ENCODE data around the gene YY1. TPM values are rescaled to one million over a fixed set of nuclear protein-coding genes. Genes with fewer than 3 reads are reported as not detected.
A peak's percentile ranks its signal among the peaks of the same experiment; 100 is the strongest.

The YY1 gene
- total and polyA plus RNA-seq, 7 donors: 26.7 to 61.5 (median 53.9) TPM

DNA sequence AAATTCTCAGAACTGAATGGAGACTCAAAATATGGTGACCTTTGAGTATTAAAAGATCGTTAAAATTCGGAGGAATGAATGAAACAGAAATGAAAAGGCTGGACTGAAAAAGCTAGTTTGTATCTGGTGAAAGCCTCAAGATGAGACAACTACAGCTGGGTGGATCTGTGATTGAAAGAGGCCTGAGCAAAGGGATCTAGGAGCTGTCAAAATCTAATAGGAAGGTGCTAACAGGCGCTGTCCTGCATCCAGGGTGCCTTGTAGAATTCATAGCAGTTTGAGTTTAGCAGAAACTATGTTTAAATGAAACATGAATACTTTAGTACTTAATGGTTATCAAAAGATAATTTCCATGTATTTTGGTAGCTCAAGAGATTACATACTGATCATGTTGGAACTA lies 2.3 kb downstream of the YY1 start:
- Histone ChIP-seq H3K4me1 (peaks cover 0 to 64% (median 61%) of the 10 kb centered on the region in 4 donors), H3K27ac (peak overlapping the region; percentile 93 to 100 (median 98))

GRCh38 chr14:100243020-100243419 lies 4.1 kb downstream of the YY1 start:
- 77 to 84% methylated on average over 3 of the region's 3 CpGs for WGBS, 2 donors
- Histone ChIP-seq H3K9me3 (no peaks in the 10 kb centered on the region), H3K36me3 (no peaks in the 10 kb centered on the region), H3K4me1 (peaks cover 0 to 66% (median 62%) of the 10 kb centered on the region in 4 donors), H3K4me3 (no peak overlapping the region), H3K27ac (peak overlapping the region in 3 of 4 donors; percentile 93 to 100 (median 99)), H3K27me3 (no peaks in the 10 kb centered on the region)
- intact Hi-C loops (cut with DNase I): no loop called here
- TF ChIP-seq, protein P1, sequence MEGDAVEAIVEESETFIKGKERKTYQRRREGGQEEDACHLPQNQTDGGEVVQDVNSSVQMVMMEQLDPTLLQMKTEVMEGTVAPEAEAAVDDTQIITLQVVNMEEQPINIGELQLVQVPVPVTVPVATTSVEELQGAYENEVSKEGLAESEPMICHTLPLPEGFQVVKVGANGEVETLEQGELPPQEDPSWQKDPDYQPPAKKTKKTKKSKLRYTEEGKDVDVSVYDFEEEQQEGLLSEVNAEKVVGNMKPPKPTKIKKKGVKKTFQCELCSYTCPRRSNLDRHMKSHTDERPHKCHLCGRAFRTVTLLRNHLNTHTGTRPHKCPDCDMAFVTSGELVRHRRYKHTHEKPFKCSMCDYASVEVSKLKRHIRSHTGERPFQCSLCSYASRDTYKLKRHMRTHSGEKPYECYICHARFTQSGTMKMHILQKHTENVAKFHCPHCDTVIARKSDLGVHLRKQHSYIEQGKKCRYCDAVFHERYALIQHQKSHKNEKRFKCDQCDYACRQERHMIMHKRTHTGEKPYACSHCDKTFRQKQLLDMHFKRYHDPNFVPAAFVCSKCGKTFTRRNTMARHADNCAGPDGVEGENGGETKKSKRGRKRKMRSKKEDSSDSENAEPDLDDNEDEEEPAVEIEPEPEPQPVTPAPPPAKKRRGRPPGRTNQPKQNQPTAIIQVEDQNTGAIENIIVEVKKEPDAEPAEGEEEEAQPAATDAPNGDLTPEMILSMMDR (IDR thresholded peaks at IDR 0.05): no peak
- no peak for TF ChIP-seq POLR2A (IDR thresholded peaks at IDR 0.05)
- TF ChIP-seq EP300 (IDR thresholded peaks at IDR 0.05): no peak
- TF ChIP-seq POLR2AphosphoS5 (IDR thresholded peaks at IDR 0.05): no peak
- DNase-seq: no peak

More for the DNA sequence above, 2.3 kb downstream of the YY1 start:
- no peak for DNase-seq
- WGBS, 2 donors: 19 to 38% methylated on average over 3 of the region's 3 CpGs
- TF ChIP-seq, protein P1 (IDR thresholded peaks at IDR 0.05): no peak
- Histone ChIP-seq H3K36me3 (no peaks in the 10 kb centered on the region), H3K4me3 (peak overlapping the region; percentile 49 to 100 (median 98)), H3K9me3 (no peaks in the 10 kb centered on the region), H3K27me3 (no peaks in the 10 kb centered on the region)
- intact Hi-C loops (cut with DNase I): loop anchor here (2.0 kb wide), 2 partner anchors 66 to 136 kb away; partner anchors contain the start of genes SLC25A29 and WDR25

DNA sequence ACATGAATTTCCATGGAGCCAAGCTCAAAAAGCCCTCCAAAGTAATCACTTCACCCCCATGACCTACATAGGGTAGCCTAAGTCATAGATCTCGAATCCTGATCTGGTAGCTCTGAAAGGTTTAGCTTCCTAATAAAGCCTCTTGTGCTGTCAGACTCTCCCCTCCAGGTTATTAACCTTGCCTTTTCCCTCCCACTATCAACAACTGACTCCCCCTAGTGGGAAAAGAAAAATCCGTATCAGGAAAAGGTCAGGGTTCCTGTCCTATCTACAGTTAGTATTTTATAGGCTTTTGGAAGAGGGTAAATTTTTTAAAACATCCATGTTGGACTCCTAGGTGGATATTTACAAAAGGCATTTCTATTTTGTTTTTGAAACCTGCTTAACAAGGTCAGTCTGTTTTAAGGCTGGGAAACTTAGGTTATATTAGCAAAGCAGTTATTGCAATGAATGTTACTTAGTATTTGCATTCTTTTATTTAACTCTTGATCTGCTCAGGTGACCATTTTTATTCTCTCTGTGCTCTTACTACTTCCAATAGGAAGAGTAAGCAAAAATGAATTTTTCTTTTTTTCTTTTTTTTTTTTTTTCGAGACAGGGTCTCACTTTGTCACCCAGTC lies 8.0 kb downstream of the YY1 start:
- no peaks in the 10 kb centered on the region for H3K9me3 ChIP-seq
- H3K27me3 ChIP-seq: no peaks in the 10 kb centered on the region
- no peak for DNase-seq
- intact Hi-C loops (cut with DNase I): loop anchor here (2.0 kb wide), 1 partner anchor 38 kb away; no protein-coding TSS in a partner anchor
- H3K36me3 ChIP-seq: no peaks in the 10 kb centered on the region
- peaks cover 0 to 84% (median 74%) of the 10 kb centered on the region in 4 donors for H3K4me1 ChIP-seq
- peak overlapping the region in 3 of 4 donors; percentile 42 to 61 (median 51) for H3K27ac ChIP-seq
- TF ChIP-seq, protein P1 (IDR thresholded peaks at IDR 0.05): peak in 3 of 4 experiments; percentile 45 to 51 (median 50)
- TF ChIP-seq POLR2AphosphoS5 (IDR thresholded peaks at IDR 0.05): no peak
- 12 to 29% methylated on average over 3 of the region's 3 CpGs for WGBS, 2 donors
- no peak overlapping the region for H3K4me3 ChIP-seq

DNA sequence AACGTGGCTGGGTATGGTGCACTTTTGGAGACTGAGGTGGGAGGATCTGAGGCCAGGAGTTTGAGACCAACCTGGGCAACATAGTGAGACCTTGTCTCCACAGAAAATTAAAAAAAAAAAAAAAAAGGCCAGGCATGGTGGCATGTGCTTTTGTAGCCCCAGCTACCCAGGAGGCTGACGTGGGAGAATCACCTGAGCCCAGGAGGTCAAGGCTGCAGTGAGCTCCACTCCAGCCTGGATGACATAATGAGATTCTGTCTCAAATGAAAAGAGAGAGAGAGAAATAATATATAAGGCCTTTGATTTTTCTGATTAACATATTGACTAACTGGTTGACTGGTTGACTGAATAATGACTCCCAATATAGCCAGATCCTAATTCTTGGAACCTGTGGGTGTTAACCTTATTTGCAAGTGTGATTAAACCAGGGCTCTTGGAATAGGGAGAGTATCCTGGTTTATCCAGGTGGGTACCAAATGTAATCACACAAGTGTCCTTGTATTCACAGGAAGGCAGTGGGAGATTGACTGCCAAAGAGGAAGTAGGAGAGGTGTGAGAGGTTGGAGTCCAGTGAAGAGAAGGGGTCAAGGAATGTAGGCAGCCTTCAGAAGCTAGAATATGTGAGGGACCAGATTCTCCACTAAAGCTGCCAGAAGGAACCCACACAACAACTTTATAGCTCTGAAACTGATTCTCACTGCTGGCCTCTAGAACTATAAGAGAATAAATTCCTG lies 12.0 kb downstream of the YY1 start:
- Histone ChIP-seq H3K4me1 (peaks cover 0 to 78% (median 59%) of the 10 kb centered on the region in 4 donors), H3K27me3 (no peaks in the 10 kb centered on the region), H3K9me3 (no peaks in the 10 kb centered on the region), H3K4me3 (no peak overlapping the region), H3K36me3 (no peaks in the 10 kb centered on the region), H3K27ac (no peak overlapping the region)
- intact Hi-C loops (cut with DNase I): no loop called here
- no peak for DNase-seq
- TF ChIP-seq POLR2AphosphoS5 (IDR thresholded peaks at IDR 0.05) (no peak), POLR2A (IDR thresholded peaks at IDR 0.05) (no peak), EP300 (IDR thresholded peaks at IDR 0.05) (no peak)
- TF ChIP-seq, protein P1 (IDR thresholded peaks at IDR 0.05): no peak
- WGBS, 2 donors: 81 to 94% methylated on average over 2 of the region's 2 CpGs

All from sigmoid colon (tissue), 7 donors.